HG02642 (cell line): ENCODE results near the gene COL26A1.

Source experiments
- ATAC-seq: cut with Tn5 transposase; IDR thresholded peaks from one replicate; pipeline ENCODE4 v1.9.1; 2021; ENCODE audit warnings: mild to moderate bottlenecking; ENCODE audit not compliant: unreplicated experiment, poor library complexity

COL26A1 gene

DNA sequence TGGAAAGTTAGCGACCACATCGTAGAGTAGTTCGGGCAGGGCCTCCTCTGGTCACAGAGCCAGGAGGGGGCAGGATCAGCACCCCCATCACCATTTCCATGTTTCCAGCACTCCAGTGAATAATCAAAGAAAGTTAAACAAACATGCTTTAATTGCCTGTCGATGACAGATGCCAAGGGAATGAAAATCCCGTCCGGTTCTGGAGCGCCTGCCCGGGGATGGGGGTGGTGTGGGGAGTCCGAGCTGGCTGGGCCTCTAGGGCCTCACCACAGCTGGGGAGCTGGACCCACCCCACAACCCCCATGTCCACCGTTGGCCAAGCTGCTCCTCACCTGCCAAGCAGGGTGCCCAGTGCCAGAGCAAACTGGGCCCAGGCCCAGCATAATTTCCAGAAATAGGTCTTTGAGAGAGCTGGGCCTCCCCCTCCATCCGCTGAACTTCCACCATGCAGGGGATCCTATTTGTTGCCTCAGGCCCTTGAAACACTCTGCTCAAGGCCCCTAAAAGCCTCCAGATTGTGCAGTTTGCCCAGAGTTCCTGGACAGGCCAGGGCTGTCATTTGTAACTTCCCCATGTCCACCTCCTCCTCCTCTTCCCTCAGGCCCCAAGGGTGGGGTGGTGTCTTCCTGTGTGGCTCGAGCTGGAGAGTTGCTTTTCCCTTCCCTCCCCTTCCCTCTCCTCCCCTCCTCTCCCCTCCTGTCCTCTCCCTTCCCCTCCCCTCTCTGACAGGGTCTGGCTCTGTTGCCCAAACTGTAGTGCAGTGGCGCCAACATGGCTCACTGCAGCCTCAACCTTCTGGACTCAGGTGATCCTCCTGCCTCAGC lies 165.4 kb downstream of the COL26A1 start:
- ATAC-seq, result no peak

DNA sequence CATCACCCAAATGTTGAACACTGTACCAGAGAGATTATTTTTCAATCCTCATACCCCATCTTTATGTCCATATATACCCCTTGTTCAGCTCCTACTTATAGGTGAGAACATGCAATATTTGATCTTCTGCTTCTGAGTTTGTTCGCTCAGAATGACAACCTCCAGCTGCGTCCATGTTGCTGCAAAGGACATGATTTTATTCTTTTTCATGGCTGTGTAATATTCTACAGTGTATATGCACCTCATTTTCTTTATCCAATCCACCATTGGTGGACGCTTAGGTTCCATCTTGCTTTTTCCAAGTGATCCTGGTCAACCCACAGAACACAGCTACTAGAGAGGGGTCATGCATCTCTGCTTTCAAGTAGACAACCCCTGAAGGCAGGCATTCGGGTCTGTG lies 166.9 kb downstream of the COL26A1 start:
- no peak for ATAC-seq

DNA sequence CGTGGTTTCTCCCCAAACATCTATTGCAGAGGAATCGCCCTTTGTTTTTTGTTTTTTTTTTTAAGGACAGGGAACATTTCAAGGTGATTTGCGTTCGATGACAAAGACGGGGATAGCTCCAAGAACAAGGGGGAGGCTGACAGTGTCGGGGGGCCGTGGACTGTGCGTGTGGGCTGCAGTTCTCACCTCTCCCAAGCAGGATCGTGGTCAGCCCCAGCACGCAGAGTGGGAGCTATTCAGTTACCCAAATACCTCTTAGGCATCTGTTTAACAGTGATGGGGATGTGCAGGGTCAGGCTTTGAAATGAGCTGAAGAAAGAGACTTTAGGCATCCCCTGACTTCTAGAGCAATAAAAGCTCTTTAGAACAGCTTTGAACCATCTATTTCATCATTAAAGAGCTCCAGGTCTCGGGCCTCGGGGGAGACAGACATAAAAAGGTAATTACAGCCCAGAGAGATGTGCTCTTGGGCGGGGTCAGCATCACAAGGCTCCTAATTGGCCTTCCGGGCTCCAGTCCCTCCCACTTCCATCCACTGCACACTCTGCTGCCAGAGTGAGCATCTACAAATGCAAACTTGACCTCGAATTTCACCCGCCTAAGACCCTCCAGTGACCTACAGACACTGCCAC lies 169.2 kb downstream of the COL26A1 start:
- no peak for ATAC-seq

DNA sequence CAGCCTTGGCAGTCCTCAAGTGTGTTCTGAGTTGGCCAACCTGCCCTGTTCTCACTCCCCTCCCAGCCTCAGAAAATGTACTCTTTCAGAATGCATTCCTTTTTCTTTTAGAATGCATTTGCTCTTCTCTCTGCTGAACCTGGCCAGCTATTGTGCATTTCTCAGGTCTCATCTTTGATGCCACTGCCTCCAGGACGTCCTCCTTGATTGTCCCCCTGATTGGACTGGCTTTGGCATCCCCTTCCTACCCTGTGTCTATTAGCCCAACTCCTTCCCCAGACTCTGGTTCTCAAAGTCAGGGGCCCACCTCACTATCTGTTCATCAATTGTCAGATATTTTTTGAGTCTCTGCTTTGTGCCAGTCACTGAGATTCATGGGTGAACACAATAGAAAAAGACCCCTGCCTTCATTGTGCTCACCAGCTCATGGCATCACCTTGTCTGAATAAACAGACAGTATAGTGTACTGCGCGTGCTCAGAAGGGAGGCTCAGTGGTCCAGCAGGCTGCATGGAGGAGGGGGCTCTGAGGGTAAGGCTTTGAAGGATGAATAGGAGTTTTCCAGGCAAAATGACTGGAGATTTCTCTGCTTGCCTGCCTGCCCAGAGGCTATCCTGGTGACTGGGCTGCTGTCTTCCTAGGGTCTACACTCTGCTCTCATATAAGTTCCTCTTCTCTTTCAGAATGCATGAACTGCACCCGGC lies 169.9 kb downstream of the COL26A1 start:
- no peak for ATAC-seq

DNA sequence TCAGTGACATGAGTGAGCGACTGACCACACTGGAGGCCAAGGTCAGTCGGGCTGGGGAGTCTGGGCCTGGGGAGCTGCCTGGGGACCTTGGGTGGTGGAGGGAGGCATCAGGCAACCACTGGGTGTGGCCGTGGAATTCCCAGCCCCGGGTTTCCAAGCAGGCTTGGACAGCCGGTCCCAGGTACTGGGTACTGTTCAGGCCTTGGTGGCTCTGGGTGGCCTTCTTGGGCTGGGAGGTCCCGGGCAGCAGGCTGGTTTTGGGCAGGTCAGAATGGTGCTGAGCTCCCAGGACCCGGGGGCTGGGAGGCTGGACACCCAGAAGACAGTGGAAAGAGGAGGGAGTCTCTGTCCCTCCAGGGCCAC lies 170.4 kb downstream of the COL26A1 start:
- no peak for ATAC-seq

DNA sequence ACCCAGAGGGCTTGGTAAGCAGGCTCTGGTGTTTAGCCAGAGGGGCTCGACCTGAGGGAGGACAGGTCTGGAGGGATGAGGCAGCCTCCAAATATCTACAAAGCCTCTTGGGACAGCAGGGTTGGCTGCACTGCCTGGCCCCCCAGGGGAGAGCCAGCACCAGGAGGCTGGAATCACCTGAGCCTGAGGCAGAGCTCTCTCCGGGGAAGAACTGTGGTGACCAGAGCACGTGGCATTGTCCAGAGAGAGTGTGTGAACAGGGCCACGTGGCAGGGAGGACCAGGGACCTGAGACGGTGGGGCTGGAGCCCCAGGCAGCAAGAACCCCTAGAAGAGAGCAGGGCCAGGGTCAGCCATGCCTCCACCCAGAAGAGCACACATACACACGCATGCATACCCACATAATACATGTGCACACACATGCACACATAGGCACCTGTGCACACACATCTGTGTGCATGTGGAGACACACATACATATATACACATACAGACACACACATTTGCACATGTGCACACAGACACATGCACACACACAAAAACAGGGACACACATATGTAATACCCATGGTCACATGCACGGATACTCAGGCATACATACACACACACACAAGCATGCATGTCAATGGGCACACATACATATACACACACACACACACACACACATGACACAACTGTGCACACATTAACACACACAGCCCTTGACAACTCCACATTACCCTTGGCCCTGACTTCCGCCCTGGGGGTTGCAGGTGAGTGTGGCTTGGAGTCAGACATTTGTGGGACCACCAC lies 171.5 kb downstream of the COL26A1 start:
- ATAC-seq, result no peak

DNA sequence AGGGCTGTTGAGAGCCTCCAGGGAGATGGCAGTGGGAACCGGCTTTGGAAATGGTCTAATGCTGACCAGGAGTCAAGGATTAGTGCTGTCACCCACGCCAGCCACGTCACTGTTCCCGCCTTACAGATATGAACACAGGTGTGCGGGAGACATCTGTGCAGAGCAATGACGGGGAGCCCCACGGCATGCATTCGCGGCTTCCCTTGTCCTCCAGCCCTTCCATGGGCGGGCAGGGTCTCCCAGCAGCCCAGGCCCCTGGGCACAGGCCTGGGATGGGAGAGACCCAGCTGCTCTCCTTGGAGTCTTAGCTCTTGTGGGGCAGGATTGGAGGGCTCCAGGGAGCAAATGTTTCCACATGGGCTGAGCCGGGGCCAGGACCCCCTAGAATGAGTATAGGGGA lies 172.2 kb downstream of the COL26A1 start:
- ATAC-seq, result no peak

DNA sequence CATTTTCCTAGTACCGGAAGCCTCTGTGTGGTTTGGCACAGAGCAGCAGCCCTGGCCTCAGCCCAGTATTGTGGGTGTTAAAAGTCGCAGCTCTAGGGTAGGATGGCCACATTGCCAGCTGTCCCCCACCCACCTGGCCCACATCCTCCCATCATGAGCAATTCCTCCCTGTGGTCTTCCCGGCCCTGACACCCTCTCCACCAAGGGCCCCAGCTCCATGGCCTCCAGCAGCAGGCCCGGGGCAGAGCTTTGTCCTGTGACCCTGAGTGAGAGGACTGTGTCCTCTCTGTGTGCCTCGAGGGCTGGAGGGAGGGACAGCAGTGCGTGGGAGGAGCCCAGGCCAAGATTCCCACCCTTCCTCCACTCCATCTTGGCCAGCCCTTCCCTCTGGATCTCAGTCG lies 172.7 kb downstream of the COL26A1 start:
- no peak for ATAC-seq

DNA sequence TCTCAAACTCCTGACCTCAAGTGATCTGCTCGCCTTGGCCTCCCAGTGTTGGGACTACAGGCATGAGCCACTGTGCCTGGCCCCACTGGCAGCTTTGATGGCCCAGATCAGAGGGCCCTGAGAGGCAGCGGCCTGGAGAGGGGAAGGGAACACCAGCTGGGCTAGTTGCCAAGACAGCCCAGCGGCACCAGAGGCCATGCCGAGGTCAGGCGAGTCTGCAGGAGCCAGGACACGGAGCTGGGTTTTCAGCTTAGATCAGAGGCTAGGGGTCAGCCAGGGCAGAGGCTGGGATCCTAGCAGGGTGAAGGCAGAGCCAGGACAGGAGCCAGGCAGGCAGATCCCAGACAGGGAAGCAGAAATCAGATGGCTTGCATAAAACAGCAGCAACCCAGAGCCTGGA lies 173.6 kb downstream of the COL26A1 start:
- ATAC-seq, result no peak

DNA sequence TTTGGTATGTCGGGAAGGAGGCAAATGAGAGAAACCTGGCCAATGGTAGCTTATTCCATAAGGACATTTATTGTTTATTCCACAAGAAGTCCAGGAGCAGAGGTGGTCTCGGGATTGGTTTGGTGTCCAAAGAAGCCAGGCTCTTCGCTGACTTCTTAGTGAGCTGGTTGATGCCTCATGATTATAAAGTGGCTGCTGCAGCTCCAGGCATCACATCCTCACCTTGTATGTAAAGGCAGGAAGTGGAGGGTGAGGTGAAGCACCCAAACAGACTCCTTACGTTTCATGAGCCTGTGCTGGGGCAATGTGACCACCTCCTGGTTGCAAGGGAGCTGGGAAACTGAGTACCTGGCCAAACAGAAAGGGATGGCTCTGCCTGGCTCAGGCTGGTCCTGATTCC lies 174.0 kb downstream of the COL26A1 start:
- no peak for ATAC-seq

DNA sequence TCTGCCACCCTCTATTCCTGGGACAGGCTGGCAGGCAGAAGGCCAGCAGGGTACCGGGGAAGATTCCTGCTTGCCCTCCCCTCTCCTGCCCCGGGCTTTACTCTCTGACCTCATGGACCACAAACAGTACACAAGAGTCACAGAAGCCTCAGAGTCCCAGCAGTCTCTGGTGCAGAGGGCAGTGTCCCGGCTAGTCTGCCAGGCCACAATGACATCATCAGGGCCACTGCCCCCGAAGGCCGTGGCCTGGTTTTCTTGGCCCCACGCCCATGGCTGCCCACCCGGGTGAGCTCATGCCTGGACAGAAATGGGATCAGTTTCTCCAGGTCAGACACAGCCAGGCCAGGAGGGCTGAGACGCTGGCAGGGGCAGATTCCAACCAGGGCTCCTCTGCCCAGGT lies 174.5 kb downstream of the COL26A1 start:
- no peak for ATAC-seq

DNA sequence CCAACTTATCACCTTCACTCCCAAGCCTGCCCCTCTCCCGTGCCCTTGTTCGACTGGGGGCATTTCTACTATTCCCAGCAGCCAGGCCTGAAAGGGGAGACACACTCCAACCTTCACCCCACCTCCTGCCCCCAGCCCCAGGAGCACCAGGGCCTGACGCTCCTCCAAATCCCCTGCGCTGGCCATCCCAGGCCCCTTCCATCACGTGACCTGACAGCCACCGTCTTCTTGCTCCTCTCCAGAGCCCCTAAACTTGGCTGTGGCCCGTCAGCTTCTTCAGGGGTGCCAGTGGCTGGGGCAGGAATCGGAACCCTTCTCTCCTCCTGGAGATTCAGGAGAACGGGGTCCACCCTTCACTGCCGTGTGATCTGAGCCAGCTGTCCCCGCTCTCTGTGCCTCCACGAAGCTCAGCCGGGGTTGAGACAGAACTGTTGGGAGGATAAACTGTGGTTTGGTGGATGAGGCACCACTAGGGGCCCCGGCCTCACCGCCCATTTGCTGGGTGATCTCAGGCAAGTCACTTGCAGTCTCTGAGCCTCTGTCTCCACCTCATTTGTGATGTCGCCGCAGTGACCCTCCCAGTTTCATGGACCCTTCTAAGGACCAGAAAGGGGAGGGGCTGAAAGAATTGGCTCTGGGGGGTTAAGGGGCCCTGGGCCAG lies 175.4 kb downstream of the COL26A1 start:
- no peak for ATAC-seq

DNA sequence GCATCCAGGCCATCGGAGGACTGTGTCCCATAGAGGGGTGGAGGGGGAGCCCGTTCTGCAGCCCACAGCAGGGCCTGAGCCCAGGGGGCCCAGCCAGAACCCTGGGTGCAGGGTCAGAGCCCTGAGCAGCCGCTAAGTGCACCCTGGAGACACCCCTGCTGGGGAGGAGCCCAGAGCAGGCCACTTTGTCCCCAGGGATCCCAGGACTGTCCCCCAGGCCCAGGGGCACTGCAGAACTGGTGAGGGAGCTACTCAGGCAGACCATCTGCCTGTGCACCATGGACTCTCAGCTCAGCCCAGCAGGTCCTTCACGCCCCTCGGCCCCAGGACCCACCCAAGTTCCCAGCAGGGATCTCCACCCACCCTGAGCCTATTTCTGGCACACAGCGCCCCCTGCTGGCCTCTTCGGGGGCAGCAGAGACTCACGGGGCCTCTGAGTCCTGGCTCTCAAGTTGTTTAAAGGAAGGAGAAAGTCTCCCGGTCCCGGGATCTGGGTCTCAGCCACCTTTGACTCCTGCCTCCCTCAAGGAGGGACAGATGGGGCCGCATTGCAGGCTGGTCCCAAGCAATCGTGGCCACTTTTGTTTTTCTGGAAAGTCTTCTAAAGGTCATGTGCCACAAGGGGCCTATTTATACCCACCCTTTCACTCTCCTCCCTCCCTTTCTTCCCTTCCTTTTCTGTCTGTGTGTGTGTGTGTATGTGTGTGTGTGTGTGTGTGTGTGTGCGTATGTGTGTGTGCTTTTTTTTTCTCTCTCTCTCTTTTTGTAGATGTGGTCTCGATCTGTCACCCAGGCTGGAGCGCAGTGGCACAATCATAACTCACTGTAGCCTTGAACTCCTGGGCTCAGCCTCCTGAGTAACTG lies 176.2 kb downstream of the COL26A1 start:
- ATAC-seq, result no peak

DNA sequence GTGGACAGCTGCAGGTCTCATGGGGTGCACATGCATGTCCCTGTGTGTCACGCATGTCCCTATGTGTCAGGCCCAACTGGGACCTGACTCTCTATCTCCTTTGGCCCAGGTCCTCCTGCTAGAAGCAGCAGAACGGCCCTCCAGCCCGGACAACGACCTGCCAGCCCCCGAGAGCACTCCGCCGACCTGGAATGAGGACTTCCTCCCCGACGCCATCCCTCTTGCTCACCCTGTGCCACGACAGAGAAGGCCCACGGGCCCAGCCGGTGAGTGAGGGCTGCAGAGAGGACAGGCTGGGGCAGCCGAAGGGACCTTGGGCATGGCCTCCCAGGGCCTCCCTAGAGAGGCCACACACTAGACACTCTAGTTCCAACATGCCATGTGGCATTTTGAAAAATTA lies 177.1 kb downstream of the COL26A1 start:
- no peak for ATAC-seq

DNA sequence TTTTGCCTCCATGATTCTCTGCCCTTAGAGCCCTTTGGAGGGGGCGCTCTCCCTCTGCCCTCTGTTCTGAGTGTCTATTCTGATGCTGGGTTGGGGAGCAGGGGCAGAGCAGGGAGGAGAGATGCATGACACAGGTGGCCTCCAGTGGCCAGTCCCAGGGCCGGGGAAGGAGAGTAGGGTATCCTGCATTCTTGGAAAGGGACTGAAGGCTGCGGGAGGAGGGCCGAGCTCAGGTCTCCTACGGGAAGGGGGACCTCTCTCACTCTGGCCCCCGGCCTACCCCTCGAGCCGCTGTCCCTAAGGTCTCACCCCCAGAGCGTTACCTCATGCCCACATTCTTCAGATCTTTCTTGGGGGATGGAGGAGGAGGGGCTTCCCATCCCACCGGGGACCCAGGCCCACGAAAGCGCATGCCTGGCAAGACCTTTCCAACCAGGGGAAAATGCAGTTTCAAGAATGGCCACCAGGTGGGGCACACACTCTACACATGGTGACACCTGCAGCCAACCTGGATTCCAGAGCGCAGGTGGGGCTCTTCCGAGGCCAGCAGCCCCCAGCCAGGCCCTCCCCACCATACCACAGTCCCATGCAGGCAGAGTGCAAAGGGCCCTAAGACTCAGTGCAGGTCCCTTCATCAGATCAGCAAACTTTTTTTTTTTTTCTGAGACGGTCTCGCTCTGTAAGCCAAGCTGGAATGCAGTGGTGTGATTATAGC lies 180.0 kb downstream of the COL26A1 start:
- ATAC-seq, result no peak

DNA sequence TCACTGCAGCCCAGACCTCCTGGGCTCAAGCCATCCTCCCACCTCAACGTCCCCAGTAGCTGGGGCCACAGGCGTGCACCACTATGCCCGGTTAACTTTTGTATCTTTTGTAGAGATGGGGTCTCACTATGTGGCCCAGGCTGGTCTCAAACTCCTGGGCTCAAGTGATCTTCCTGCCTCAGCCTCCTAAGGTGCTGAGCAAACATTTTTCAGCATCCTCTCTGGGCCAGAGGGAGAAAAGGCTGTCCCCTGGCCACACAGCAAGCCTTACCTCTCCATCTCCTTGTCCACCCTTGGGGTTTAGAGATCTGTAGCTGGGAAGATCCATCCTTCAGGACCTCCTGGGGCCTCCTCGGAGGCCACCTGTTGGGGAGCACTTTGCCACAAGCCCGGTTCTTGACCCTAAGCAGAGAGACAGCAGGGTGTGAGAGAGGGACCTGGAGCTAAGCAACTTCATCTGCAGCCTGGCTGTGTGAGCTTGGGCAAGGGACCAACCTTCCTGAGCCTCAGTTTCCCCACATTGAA lies 180.6 kb downstream of the COL26A1 start:
- no peak for ATAC-seq

DNA sequence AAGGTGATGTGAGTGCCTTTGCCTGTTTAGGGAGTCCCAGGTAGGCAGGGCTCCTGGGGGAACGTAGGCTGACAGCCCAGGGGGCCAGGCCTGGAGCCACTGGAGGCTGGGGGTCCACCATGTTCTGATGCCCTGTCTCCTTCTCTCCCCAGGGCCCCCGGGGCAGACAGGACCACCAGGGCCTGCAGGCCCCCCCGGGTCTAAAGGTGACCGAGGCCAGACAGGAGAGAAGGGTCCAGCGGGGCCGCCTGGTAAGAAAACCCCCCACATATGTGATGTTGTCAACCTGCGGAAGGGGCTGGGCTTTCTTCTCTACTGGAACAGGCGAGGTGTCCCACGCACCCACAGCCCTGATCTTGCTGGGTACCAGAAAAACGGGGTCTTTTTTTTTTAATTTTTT lies 181.2 kb downstream of the COL26A1 start:
- no peak for ATAC-seq

DNA sequence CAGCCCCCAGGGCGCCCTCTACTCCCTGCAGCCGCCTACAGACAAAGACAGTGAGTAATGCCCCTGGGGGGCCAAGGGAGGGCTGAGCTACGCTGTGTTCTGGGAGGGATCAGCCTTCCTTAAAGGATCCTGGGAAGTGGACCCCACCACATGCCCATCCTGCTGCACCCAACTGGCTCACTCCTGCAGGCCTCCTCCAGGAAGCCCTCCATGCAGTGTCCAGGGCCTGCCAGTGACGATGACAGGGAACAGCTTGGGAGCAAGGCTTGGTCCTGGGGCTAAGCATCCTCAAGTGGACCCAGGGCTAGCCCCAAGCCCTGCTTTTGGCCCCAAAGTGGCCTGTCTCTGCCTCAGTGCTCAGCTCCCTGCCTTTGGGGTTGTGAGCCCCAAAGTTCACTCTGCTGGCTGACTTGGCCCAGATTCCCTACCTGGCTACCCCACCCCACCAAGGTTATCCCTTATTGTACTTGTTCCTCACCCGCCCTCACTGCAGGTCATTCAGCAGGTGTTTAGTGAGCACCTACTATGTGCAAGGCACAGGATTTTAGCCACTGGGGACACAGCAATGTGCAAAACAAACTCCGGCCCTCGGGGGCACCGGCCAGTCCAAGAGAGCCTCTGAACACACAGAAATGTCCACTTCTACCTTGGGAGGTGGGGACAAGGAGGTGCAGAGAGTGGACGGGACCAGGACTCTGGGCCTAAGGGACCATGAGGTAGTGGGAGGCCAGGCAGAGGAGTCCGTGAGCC lies 182.9 kb downstream of the COL26A1 start:
- ATAC-seq, result no peak
